ENCODE measurements around the gene HOXD10.

HOXD10 gene

DNA sequence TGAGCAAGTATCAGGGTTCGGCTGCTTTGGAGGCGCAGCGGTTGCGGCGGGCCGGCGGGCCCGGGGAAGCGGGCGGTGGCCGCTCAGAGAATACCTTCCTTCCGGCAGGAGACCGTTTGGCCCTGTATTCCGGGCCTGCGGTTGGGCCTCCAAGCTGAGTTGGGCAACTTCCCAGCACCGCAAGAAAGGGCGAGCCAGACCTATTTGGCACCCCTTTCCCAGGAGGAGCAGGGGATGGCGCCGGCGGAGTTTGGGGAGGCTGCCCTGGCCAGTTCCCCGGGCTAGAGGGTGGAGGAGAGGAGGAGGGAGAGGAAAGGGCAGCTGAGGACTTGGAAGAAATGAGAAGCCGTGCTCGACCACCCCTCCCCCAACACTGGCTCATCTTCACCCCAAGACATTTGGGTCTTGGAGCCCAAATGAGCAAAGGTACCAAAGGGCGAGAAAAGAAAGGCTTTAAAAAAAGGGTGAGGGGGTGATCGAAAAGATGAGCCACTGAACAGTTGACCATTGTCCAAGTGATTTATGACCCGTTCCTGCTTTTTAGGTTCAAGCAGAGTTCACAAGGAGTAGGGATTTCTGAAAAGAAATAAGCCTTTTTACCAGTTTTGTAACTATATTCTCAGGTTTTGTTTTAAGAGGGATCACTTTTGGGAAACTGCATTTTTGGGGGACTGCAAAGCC lies 48.9 kb downstream of the HOXD10 start:
- DNase-seq, result no peak

DNA sequence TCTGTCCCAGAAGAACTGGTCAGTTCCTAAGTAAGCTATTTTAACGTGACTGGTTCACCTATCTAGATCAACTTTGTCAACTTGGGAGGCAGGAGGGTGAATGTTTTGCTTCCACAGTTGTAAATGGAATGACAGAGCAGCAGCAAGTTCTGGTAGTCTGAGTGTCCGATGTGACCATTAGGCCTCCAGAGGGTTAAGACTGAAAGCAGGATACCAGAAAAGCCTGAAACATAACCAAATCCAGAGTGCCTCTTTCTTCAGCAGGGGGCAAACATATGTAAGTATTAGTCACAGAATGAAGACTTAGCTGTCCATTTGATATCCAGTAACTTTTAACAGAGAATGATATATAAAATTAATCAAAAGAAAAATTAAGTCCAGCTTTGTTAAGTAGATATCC lies 49.7 kb downstream of the HOXD10 start:
- DNase-seq, result no peak

DNA sequence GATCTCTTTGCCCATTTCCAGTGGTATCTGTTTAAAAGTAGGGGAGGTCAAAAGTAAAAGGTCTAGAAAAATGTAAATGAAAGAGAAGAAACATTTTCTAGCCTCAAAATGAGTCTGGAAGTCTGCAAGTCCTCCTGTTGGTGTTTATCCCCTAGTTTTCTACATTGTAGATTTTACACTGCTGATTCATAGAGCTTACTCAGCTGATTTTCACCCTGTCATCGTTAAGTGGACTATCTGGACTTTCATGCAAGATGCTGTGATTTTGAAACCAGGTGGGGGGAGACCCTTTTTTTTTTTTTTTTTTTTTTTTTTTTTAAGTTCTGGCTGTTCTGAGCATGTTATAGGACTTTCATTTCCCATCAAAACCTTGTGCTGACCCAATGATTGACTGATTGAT lies 50.8 kb downstream of the HOXD10 start:
- no peak for DNase-seq

- no peak for DNase-seq
Measured at GRCh38 chr2:176169181-176169580, 52.6 kb downstream of the HOXD10 start.

Data from hematopoietic multipotent progenitor cell treated with erythropoietin and hydrocortisone succinate and interleukin-3 and kit ligand, for 4 days (in vitro differentiated cells).